Esophagus squamous epithelium (tissue), 4 donors: ENCODE data around the gene SMO.

Experiments used
- POLR2A ChIP-seq, 4 donors: fragments of 450-650 bp; IDR thresholded peaks; one replicate each; pipeline ENCODE4 v1.6.1; 2017; ENCODE audit warnings: antibody characterized with exemption in 4 of 4, mild to moderate bottlenecking in 4 of 4, moderate library complexity in 3 of 4
- TF ChIP-seq, protein P1 (sequence below), 6 experiments: fragments of 450-650 bp in 4 of 6; fragments of 200-600 bp in 2 of 6; sonication (generic) in 2 of 6; IDR thresholded peaks; one replicate each; pipeline ENCODE4 v1.5.1; 2016 to 2019; ENCODE audit warnings: antibody characterized with exemption in 6 of 6, mild to moderate bottlenecking in 4 of 6, moderate library complexity in 4 of 6

DNA sequence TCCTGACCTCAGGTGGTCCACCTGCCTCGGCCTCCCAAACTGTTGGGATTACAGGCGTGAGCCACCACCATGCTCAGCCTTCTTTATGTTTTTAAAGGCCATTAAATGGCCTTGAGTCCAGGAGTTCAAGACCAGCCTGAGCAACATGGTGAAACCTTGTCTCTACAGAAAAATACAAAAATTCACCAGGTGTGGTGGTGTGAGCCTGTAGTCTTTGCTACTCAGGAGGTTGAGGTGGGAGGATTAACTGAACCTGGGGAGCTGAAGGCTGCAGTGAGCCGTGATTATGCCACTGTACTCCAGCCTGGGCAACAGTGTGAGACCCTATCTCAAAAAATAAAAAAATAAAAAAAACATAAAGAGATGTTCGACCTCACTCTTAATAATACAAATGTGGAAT lies 11.0 kb downstream of the SMO start:
- TF ChIP-seq POLR2A (IDR thresholded peaks at IDR 0.05) = no peak
- TF ChIP-seq, protein P1, sequence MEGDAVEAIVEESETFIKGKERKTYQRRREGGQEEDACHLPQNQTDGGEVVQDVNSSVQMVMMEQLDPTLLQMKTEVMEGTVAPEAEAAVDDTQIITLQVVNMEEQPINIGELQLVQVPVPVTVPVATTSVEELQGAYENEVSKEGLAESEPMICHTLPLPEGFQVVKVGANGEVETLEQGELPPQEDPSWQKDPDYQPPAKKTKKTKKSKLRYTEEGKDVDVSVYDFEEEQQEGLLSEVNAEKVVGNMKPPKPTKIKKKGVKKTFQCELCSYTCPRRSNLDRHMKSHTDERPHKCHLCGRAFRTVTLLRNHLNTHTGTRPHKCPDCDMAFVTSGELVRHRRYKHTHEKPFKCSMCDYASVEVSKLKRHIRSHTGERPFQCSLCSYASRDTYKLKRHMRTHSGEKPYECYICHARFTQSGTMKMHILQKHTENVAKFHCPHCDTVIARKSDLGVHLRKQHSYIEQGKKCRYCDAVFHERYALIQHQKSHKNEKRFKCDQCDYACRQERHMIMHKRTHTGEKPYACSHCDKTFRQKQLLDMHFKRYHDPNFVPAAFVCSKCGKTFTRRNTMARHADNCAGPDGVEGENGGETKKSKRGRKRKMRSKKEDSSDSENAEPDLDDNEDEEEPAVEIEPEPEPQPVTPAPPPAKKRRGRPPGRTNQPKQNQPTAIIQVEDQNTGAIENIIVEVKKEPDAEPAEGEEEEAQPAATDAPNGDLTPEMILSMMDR (IDR thresholded peaks at IDR 0.05) = no peak
